AG04449 (cell line): Measurements from ENCODE around the gene B3GAT3.
A peak's percentile ranks its signal among the peaks of the same experiment; 100 is the strongest.

ENCODE experiments used
- CTCF ChIA-PET: fragments of 350-600 bp; formaldehyde crosslinking; extraction: SDS; loops from one replicate; lab custom pipeline; 2021; ENCODE audit warnings: antibody characterized with exemption; lab: Yijun Ruan, JAX
- POLR2A ChIA-PET: fragments of 400-600, 350-600 bp; formaldehyde crosslinking; extraction: SDS; loops from one replicate; lab custom pipeline; 2020; ENCODE audit warnings: antibody characterized with exemption, inconsistent platforms; lab: Yijun Ruan, JAX
- DNase-seq: peaks from one replicate; pipeline ENCODE4 v3.0.0-alpha.2; 2010; ENCODE audit warnings: low read depth, low spot score
- H3K4me3 ChIP-seq: 2 replicates; pipeline ENCODE4 v1.5.1; 2011; ENCODE audit warnings: low read depth, mild to moderate bottlenecking, control low read depth, low read length
- CTCF ChIP-seq: IDR thresholded peaks from one replicate; pipeline ENCODE4 v1.5.1; 2011; ENCODE audit warnings: mild to moderate bottlenecking, moderate library complexity, low read length, control low read depth, inconsistent platforms; ENCODE audit not compliant: insufficient read depth; ENCODE audit errors: missing control alignments

B3GAT3 gene

GRCh38 chr11:62646825-62647608, 25.2 kb upstream of the B3GAT3 start:
- no peak for TF ChIP-seq CTCF
- H3K4me3 ChIP-seq = 0 out of 2 replicates have a peak overlapping the region, but pooled peaks have one; percentile 2
- CTCF ChIA-PET = interaction anchor here (1.2 to 2.7 kb wide), 2 partner anchors 12 to 21 kb away, joined by 3 to 11 read pairs; no protein-coding TSS in a partner anchor
- DNase-seq = no peak
- POLR2A ChIA-PET = interaction anchor here (0.6 to 3.5 kb wide), 7 partner anchors 13 to 209 kb away, joined by 3 to 46 read pairs (median 5); partner anchors contain the start of genes B3GAT3, C11orf98, CSKMT and TUT1

- POLR2A ChIA-PET = interaction anchor here (0.6 to 3.5 kb wide), 10 partner anchors 14 to 210 kb away, joined by 3 to 46 read pairs (median 4); partner anchors contain the start of genes B3GAT3, C11orf98, CSKMT and LRRN4CL
- peak within 1 kb of the TSS; percentile 91 for H3K4me3 ChIP-seq
- CTCF ChIA-PET = interaction anchor here (1.0 to 2.7 kb wide), 6 partner anchors 11 to 251 kb away, joined by 3 to 11 read pairs (median 4); partner anchors contain the start of genes C11orf98 and CSKMT
- peak; percentile 87 for DNase-seq
- TF ChIP-seq CTCF = no peak
These were observed 24.4 kb upstream of the B3GAT3 start, which contains the start of gene GANAB for GRCh38 chr11:62645946-62646824. Gene GANAB (minus strand): TSS chr11:62646613. CDS start chr11:62646599, 14 bp downstream.

GRCh38 chr11:62645671-62645945, 23.8 kb upstream of the B3GAT3 start:
- POLR2A ChIA-PET = interaction anchor here (0.6 to 3.5 kb wide), 6 partner anchors 13 to 195 kb away, joined by 3 to 46 read pairs (median 4); partner anchors contain the start of genes C11orf98, CSKMT, LRRN4CL and TUT1
- peak overlapping the region; percentile 91 for H3K4me3 ChIP-seq
- DNase-seq = no peak
- CTCF ChIA-PET = interaction anchor here (1.0 to 2.7 kb wide), 7 partner anchors 11 to 251 kb away, joined by 3 to 11 read pairs (median 4); partner anchors contain the start of genes C11orf98 and CSKMT
- TF ChIP-seq CTCF = no peak

- ChIA-PET CTCF (interaction anchor here (1.4 to 2.7 kb wide), 2 partner anchors 9 to 16 kb away, joined by 4 to 11 read pairs; no protein-coding TSS in a partner anchor), POLR2A (interaction anchor here (1.5 to 3.5 kb wide), 3 partner anchors 9 to 23 kb away, joined by 6 to 46 read pairs (median 6); partner anchors contain the start of genes B3GAT3, C11orf98, CSKMT and INTS5)
- DNase-seq = no peak
- H3K4me3 ChIP-seq = no peak overlapping the region
- no peak for TF ChIP-seq CTCF
These were observed 22.4 kb upstream of the B3GAT3 start for GRCh38 chr11:62644220-62644619.

- DNase-seq = no peak
- POLR2A ChIA-PET = interaction anchor here (0.5 to 0.7 kb wide), 2 partner anchors 20 kb away, joined by 3 read pairs; partner anchors contain the start of gene INTS5
- CTCF ChIA-PET = interaction anchor here (0.9 to 1.2 kb wide), 2 partner anchors 9 to 10 kb away, joined by 3 to 5 read pairs; no protein-coding TSS in a partner anchor
- no peak overlapping the region for H3K4me3 ChIP-seq
- no peak for TF ChIP-seq CTCF
These were observed 10.7 kb upstream of the B3GAT3 start for GRCh38 chr11:62632492-62632891.
